A673 (cell line): ENCODE data around the gene HSD11B2.
"Not testable (repeated sequence)": the region's sequence is repeated elsewhere in the genome, so short reads cannot be mapped to it uniquely, and the experiment has no call there.

Experiments used
- EZH2 ChIP-seq: fragments of 200-600 bp; sonication (generic); IDR thresholded peaks from 2 replicates; pipeline ENCODE4 v1.6.1; 2017; ENCODE audit warnings: borderline replicate concordance, low read depth, mild to moderate bottlenecking, mixed read lengths, antibody characterized with exemption, low read length; ENCODE audit not compliant: poor library complexity, severe bottlenecking
- TF ChIP-seq, protein P1 (sequence below): fragments of 300-800, 200-600 bp; sonication (generic); conservative IDR thresholded peaks from 2 replicates; pipeline ENCODE4 v1.5.1; 2017; ENCODE audit warnings: low read depth, mild to moderate bottlenecking, antibody characterized with exemption, low read length, moderate library complexity, mixed read lengths

DNA sequence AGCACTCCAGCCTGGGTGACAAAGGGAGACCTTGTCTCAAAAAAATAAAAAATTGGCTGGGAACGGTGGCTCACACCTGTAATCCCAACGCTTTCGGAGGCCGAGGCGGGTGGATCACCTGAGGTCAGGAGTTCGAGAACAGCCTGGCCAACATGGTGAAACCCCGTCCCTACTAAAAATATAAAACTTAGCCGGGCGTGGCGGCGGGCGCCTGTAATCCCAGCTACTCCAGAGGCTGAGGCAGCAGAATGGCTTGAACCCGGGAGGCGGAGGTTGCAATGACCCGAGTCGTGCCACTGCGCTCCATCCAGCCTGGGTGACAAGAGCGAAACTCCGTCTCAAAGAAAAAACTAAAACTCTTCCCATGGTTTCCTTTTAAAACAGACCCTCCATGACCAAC lies 15.5 kb upstream of the HSD11B2 start:
- TF ChIP-seq, protein P1, sequence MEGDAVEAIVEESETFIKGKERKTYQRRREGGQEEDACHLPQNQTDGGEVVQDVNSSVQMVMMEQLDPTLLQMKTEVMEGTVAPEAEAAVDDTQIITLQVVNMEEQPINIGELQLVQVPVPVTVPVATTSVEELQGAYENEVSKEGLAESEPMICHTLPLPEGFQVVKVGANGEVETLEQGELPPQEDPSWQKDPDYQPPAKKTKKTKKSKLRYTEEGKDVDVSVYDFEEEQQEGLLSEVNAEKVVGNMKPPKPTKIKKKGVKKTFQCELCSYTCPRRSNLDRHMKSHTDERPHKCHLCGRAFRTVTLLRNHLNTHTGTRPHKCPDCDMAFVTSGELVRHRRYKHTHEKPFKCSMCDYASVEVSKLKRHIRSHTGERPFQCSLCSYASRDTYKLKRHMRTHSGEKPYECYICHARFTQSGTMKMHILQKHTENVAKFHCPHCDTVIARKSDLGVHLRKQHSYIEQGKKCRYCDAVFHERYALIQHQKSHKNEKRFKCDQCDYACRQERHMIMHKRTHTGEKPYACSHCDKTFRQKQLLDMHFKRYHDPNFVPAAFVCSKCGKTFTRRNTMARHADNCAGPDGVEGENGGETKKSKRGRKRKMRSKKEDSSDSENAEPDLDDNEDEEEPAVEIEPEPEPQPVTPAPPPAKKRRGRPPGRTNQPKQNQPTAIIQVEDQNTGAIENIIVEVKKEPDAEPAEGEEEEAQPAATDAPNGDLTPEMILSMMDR = not testable (repeated sequence)
- TF ChIP-seq EZH2 = not testable (repeated sequence)
